Loucy (cell line): ENCODE results near the gene GEMIN2.

ENCODE experiments used
- EZH2phosphoT487 ChIP-seq: fragments of 200-600 bp; IDR thresholded peaks from 2 replicates; pipeline ENCODE4 v1.6.1; 2018; ENCODE audit warnings: antibody characterized with exemption, mild to moderate bottlenecking, moderate library complexity, borderline replicate concordance
- TF ChIP-seq, protein P1 (sequence below): fragments of 200-600 bp; sonication (generic); conservative IDR thresholded peaks from 2 replicates; pipeline ENCODE4 v1.5.1; 2014; ENCODE audit warnings: mild to moderate bottlenecking, antibody characterized with exemption, low read length

- TF ChIP-seq, protein P1, sequence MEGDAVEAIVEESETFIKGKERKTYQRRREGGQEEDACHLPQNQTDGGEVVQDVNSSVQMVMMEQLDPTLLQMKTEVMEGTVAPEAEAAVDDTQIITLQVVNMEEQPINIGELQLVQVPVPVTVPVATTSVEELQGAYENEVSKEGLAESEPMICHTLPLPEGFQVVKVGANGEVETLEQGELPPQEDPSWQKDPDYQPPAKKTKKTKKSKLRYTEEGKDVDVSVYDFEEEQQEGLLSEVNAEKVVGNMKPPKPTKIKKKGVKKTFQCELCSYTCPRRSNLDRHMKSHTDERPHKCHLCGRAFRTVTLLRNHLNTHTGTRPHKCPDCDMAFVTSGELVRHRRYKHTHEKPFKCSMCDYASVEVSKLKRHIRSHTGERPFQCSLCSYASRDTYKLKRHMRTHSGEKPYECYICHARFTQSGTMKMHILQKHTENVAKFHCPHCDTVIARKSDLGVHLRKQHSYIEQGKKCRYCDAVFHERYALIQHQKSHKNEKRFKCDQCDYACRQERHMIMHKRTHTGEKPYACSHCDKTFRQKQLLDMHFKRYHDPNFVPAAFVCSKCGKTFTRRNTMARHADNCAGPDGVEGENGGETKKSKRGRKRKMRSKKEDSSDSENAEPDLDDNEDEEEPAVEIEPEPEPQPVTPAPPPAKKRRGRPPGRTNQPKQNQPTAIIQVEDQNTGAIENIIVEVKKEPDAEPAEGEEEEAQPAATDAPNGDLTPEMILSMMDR = no peak
- no peak for TF ChIP-seq EZH2phosphoT487
Observed at GRCh38 chr14:39145266-39145966, 31.3 kb downstream of the GEMIN2 start.
